HUES48 (cell line): Measurements from ENCODE around the gene CCDC120.
A peak's percentile ranks its signal among the peaks of the same experiment; 100 is the strongest.

Experiments used
- H3K27ac ChIP-seq: one replicate; pipeline ENCODE4 v1.7.0; 2013; ENCODE audit warnings: low read depth, low read length, inconsistent platforms
- H3K27me3 ChIP-seq: 2 replicates; pipeline ENCODE4 v1.6.1; 2013; ENCODE audit warnings: mild to moderate bottlenecking, low read length; ENCODE audit not compliant: control insufficient read depth, insufficient read depth
- H3K36me3 ChIP-seq: 2 replicates; pipeline ENCODE4 v1.6.1; 2013; ENCODE audit warnings: low read length; ENCODE audit not compliant: control insufficient read depth, insufficient read depth
- H3K4me1 ChIP-seq: 2 replicates; pipeline ENCODE4 v1.6.1; 2013; ENCODE audit warnings: mild to moderate bottlenecking, low read length; ENCODE audit not compliant: control insufficient read depth, insufficient read depth
- H3K4me3 ChIP-seq: 2 replicates; pipeline ENCODE4 v1.5.1; 2013; ENCODE audit warnings: mild to moderate bottlenecking, low read depth, low read length
- H3K9ac ChIP-seq: 2 replicates; pipeline ENCODE4 v1.6.1; 2013; ENCODE audit warnings: mild to moderate bottlenecking, low read depth, low read length, moderate library complexity
- H3K9me3 ChIP-seq: 2 replicates; pipeline ENCODE4 v1.6.1; 2013; ENCODE audit warnings: low read length; ENCODE audit not compliant: control insufficient read depth, insufficient read depth

Gene CCDC120, protein sequence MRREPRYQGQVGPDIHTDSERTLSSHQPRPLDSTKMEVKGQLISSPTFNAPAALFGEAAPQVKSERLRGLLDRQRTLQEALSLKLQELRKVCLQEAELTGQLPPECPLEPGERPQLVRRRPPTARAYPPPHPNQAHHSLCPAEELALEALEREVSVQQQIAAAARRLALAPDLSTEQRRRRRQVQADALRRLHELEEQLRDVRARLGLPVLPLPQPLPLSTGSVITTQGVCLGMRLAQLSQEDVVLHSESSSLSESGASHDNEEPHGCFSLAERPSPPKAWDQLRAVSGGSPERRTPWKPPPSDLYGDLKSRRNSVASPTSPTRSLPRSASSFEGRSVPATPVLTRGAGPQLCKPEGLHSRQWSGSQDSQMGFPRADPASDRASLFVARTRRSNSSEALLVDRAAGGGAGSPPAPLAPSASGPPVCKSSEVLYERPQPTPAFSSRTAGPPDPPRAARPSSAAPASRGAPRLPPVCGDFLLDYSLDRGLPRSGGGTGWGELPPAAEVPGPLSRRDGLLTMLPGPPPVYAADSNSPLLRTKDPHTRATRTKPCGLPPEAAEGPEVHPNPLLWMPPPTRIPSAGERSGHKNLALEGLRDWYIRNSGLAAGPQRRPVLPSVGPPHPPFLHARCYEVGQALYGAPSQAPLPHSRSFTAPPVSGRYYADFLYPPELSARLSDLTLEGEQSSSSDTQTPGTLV

GRCh38 chrX:49058794-49059193 is at the start of gene CCDC120:
Gene CCDC120 (plus strand): TSS chrX:49058999. CDS start chrX:49062042, 3,043 bp downstream.
- H3K36me3 ChIP-seq: 0 out of 2 replicates have a peak, but pooled peaks cover 3% of the 10 kb centered on the region
- no peaks in the 10 kb centered on the region for H3K4me1 ChIP-seq
- H3K4me3 ChIP-seq: peak within 1 kb of the TSS; percentile 60
- no peaks in the 10 kb centered on the region for H3K27me3 ChIP-seq
- peak within 1 kb of the TSS; percentile 65 for H3K27ac ChIP-seq
- H3K9ac ChIP-seq: no peak within 1 kb of the TSS; the same call in 1 of the 2 replicates
- H3K9me3 ChIP-seq: peaks cover 36% of the 10 kb centered on the region

DNA sequence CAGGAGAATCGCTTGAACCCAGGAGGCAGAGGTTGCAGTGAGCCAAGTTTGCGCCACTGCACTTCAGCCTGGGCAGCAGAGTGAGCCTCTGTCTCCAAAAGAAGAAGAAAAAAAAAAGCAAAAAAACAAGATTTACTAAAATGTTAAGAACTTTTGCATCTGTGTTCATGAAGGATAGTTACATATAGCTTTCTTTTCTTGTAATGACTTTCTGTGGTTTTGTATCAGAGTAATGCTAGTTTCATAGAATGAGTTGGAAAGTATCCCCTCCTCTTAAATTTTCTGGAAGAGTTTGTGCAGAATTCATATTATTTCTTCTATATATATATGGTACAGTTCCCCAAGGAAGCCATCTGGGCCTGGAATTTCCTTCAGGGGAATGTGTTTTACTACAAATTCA is 39.7 kb upstream of the CCDC120 start:
- Histone ChIP-seq H3K27me3 (no peaks in the 10 kb centered on the region), H3K9me3 (peaks cover 26% of the 10 kb centered on the region), H3K9ac (no peak overlapping the region), H3K36me3 (no peaks in the 10 kb centered on the region), H3K4me1 (no peaks in the 10 kb centered on the region), H3K4me3 (no peak overlapping the region), H3K27ac (no peak overlapping the region)

DNA sequence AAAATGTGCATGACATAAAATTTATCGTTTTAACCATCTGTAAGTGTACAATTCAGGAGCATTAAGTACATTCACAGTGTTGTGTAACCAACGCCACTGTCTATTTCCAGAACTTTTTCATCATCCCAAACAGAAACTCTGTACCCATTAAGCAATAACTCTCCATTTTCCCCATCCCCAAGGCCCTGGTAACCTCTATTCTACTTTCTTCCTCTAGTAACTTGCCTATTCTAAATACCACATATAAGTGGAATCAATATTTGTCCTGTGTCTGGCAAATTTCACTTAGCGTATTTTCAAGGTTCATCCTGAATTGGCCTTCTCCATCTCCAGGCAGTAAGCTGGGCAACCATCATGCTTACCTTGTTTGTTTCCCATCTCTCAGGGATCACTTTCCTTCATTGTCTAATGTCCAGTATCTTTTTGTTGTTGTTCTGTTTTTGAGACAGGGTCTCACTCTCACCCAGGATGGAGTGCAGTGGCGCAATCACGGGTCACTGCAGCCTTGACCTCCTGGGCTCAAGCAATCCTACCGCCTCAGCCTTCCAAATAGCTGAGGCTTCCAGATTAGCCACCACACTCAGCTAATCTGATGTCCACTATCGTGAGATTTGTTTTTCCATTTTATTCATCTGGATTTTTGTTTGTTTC is 39.1 kb upstream of the CCDC120 start:
- H3K27ac ChIP-seq: no peak overlapping the region
- no peak overlapping the region for H3K4me3 ChIP-seq
- no peaks in the 10 kb centered on the region for H3K27me3 ChIP-seq
- H3K9me3 ChIP-seq: peaks cover 32% of the 10 kb centered on the region
- 0 out of 2 replicates have a peak, but pooled peaks cover 5% of the 10 kb centered on the region for H3K36me3 ChIP-seq
- no peaks in the 10 kb centered on the region for H3K4me1 ChIP-seq
- H3K9ac ChIP-seq: no peak overlapping the region

GRCh38 chrX:49029876-49030275 is 28.9 kb upstream of the CCDC120 start:
- Histone ChIP-seq H3K4me3 (no peak overlapping the region), H3K9me3 (peaks cover 30% of the 10 kb centered on the region), H3K36me3 (peaks cover 63% of the 10 kb centered on the region), H3K9ac (no peak overlapping the region), H3K27me3 (no peaks in the 10 kb centered on the region), H3K27ac (no peak overlapping the region), H3K4me1 (peaks cover 3% of the 10 kb centered on the region; the same call in 1 of the 2 replicates)

- Histone ChIP-seq H3K36me3 (peaks cover 65% of the 10 kb centered on the region), H3K9ac (no peak overlapping the region), H3K4me3 (no peak overlapping the region), H3K27me3 (no peaks in the 10 kb centered on the region), H3K4me1 (peaks cover 3% of the 10 kb centered on the region; the same call in 1 of the 2 replicates), H3K27ac (no peak overlapping the region), H3K9me3 (peaks cover 30% of the 10 kb centered on the region)
These were observed 28.5 kb upstream of the CCDC120 start for GRCh38 chrX:49030283-49030682.

DNA sequence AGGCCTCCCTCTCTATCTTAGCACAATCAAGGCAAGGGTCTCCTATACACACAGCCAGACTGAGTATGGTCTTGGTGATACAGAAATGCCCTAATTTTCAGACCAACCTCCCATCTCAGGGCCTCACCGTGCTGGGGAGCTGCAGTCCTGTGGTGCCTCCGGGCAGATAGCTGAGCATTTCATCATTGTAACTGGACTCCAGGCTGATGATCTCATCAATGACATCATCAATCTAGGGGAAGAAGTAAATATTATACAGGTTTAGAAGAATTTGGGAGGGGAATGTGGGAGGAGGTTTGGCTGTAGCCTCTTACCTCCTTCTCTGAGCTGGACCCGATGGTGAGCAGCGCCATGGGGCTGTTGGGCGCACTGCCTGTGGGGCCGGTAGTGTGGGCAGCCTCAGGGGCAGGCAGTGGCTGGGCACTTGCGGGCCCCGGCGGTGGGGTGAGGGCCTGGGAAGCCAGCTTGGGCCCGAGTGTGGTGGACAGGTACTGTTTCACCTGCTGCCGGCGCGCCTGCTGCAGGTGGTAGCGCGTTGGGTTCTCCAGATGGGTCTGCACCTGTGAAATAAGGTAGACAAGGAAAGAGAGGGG is 20.8 kb upstream of the CCDC120 start:
- Histone ChIP-seq H3K4me1 (peaks cover 9% of the 10 kb centered on the region), H3K9me3 (peaks cover 15% of the 10 kb centered on the region), H3K27me3 (no peaks in the 10 kb centered on the region), H3K4me3 (no peak overlapping the region), H3K9ac (no peak overlapping the region), H3K27ac (no peak overlapping the region), H3K36me3 (peaks cover 53% of the 10 kb centered on the region)

DNA sequence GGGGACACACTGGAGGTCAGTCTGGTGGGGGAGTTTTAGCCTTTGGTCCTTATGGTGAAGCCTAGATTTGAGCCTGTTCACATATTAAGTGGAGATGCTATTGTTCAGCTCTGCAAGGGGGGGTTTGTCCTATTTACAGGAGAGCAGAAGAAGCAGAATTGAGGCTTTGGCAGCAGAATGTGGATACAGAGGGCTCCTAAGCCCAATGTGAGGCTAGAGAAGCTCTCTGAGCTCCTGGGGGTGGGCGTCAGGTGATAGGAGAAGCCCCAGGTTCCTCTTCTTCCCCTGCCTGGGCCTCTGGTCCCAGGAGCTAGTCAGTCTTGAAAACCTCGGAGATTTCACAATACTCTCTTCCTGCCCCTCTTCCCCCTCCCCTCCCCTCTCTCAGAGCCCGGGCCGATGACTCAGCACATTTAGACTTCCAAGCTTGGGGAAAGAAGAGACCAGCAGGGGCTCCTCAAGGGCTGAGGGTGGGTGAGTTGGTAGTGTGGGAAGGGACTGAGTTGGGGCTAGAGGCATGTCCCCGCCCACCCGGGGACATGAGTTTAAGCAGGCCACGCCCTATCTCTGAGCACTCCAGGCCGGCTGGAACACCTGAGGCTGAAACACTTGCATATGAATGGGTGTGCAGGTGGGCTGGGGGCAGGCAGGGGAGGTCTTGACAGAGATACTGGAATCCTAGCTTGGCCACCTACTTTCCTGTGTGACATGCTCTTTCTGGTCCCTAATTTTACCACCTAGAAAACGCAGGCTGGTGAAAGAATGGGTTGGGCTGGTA is 19.0 kb upstream of the CCDC120 start:
- Histone ChIP-seq H3K27me3 (no peaks in the 10 kb centered on the region), H3K4me1 (peaks cover 9% of the 10 kb centered on the region), H3K27ac (peak overlapping the region; percentile 98), H3K9ac (peak overlapping the region; percentile 50; the same call in 1 of the 2 replicates), H3K4me3 (peak overlapping the region; percentile 82), H3K36me3 (peaks cover 35% of the 10 kb centered on the region), H3K9me3 (peaks cover 12% of the 10 kb centered on the region)

DNA sequence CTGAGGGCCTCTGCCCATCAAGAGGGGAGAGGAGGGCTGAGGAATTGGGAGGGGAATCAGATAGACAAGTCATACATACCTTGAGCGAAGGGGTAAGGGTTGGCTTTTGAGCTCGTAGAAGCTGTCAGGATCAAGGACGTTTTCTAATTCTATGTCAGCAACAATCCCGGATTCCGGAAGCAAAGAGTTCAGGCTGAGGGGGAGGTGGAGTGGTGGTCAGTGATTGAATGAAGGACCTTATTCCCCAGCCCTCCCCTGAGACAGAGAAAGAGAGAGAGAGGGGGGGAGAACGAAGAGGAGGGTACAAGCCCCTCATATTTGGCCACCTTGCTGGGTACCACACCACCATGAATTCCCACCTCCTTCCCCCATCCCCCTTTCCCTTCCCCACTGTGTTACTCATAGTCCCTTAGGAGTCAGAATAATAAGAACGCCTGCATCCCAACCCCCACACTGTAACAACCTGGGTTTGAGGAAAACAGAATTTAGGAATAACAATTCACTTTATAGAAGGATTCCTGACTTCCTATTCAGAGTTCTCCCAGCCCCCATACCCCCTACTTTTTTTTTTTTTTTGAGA is 18.3 kb upstream of the CCDC120 start:
- Histone ChIP-seq H3K27ac (peak overlapping the region; percentile 98), H3K9ac (peak overlapping the region; percentile 50; the same call in 1 of the 2 replicates), H3K36me3 (peaks cover 32% of the 10 kb centered on the region), H3K9me3 (peaks cover 12% of the 10 kb centered on the region), H3K4me1 (peaks cover 9% of the 10 kb centered on the region), H3K4me3 (peak overlapping the region; percentile 82), H3K27me3 (no peaks in the 10 kb centered on the region)

DNA sequence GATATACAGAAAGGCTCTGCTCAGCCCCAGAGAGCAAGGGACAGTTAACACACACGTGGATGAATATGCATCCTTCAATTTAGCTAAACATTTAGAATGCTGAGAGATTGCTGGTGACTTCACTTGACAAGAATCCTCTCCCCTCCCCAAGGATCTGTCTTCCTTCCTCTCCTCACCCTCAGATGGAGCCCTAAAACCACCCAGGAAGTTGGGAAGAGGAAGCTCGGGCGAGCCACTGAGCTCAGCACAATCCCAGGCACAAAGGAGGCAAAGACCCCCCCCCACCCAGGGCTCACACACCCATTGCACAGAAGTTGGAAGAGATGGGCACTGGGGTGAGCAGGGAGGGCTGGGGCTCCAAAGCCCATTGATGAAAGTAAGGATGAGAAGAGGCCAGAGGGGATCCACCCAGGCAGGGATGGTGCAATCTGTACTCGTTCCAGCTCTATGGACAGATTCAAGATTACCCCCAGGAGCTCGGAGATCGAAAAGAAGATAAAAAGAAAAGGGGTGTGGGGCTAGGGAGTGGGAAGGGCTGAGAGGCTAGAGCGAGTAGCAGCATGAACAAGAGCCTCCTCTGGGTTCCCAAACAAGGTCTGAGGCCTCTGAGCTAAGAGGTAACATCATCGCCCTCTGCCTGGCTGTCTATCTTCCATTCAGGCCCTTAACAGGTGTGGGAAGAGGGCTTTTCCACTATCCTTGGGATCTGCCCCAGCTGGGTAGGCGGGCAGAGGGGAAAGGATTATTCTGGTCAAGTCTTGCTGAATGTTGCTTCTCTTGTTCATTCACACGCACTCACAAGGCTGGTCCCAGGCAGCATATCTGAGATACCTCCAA is 16.8 kb upstream of the CCDC120 start:
- H3K27ac ChIP-seq: peak overlapping the region; percentile 98

More for the DNA sequence above, 16.8 kb upstream of the CCDC120 start:
- Histone ChIP-seq H3K36me3 (peaks cover 27% of the 10 kb centered on the region), H3K27me3 (no peaks in the 10 kb centered on the region), H3K9ac (peak overlapping the region; percentile 49), H3K9me3 (peaks cover 12% of the 10 kb centered on the region), H3K4me1 (peaks cover 9% of the 10 kb centered on the region), H3K4me3 (peak overlapping the region; percentile 82)
